IMR-90 (cell line): ENCODE data around the gene ZSCAN10. TPM values are rescaled to one million over a fixed set of nuclear protein-coding genes. Genes with fewer than 3 reads are reported as not detected.

Source experiments
- ATAC-seq: fragments of 200-7000 bp; cut with Tn5 transposase; 2 replicates; pipeline ENCODE4 v1.9.1; 2020; ENCODE audit warnings: low read depth, mild to moderate bottlenecking, moderate library complexity
- BruUV-seq: library from RNA; stranded (reverse); fragments of 400-500 nt; replicated peaks from 2 replicates; lab custom pipeline; 2021; lab: Mats Ljungman, UMichigan
- CTCF ChIA-PET: fragments of 300-600 bp; formaldehyde crosslinking; extraction: SDS; loops from one replicate; lab custom pipeline; 2021; ENCODE audit warnings: antibody characterized with exemption; lab: Yijun Ruan, JAX
- POLR2A ChIA-PET: fragments of 300-600 bp; sonication (Branson Sonifier 250); formaldehyde crosslinking; loops from one replicate; lab custom pipeline; 2022; ENCODE audit warnings: antibody characterized with exemption; ENCODE audit not compliant: unreplicated experiment; lab: Charles Lee
- DNase-seq: peaks from one replicate; pipeline ENCODE4 v3.0.0; 2013
- H2AFZ ChIP-seq: replicated peaks from 2 replicates; pipeline ENCODE3; 2013; ENCODE audit warnings: low read length, mild to moderate bottlenecking; ENCODE audit not compliant: poor library complexity
- H2AK5ac ChIP-seq: 2 replicates; pipeline ENCODE4 v1.6.1; 2013; ENCODE audit warnings: low read depth, low read length, inconsistent platforms
- H2AK9ac ChIP-seq: replicated peaks from 2 replicates; pipeline ENCODE3; 2013; ENCODE audit warnings: mild to moderate bottlenecking, low read depth, low read length, moderate library complexity; ENCODE audit not compliant: poor library complexity
- H2BK120ac ChIP-seq: 2 replicates; pipeline ENCODE4 v1.6.1; 2013; ENCODE audit warnings: low read depth, low read length, inconsistent platforms
- H2BK15ac ChIP-seq: 3 replicates; pipeline ENCODE4 v1.6.1; 2013; ENCODE audit warnings: low read depth, low read length, inconsistent platforms
- H2BK20ac ChIP-seq: 2 replicates; pipeline ENCODE4 v1.6.1; 2013; ENCODE audit warnings: low read depth, mild to moderate bottlenecking, inconsistent platforms, low read length, moderate library complexity
- H2BK5ac ChIP-seq: 2 replicates; pipeline ENCODE4 v1.6.1; 2013; ENCODE audit warnings: mild to moderate bottlenecking, low read depth, low read length, inconsistent platforms; ENCODE audit not compliant: poor library complexity, severe bottlenecking
- H3K14ac ChIP-seq: replicated peaks from 2 replicates; pipeline ENCODE4 v1.6.1; 2013; ENCODE audit warnings: low read depth, low read length, inconsistent platforms
- H3K18ac ChIP-seq: 2 replicates; pipeline ENCODE4 v1.6.1; 2013; ENCODE audit warnings: low read depth, low read length, control low read depth
- H3K23ac ChIP-seq: 2 replicates; pipeline ENCODE4 v1.6.1; 2013; ENCODE audit warnings: low read depth, low read length, inconsistent platforms
- H3K27ac ChIP-seq: 2 replicates; pipeline ENCODE4 v1.5.1; 2013; ENCODE audit warnings: mild to moderate bottlenecking, control low read depth, low read length; ENCODE audit not compliant: insufficient read depth
- H3K27me3 ChIP-seq: 2 replicates; pipeline ENCODE4 v1.6.1; 2013; ENCODE audit warnings: low read length; ENCODE audit not compliant: control insufficient read depth, insufficient read depth
- H3K36me3 ChIP-seq: 2 replicates; pipeline ENCODE4 v1.6.1; 2013; ENCODE audit warnings: low read length, mixed read lengths; ENCODE audit not compliant: control insufficient read depth, insufficient read depth
- H3K4ac ChIP-seq: 2 replicates; pipeline ENCODE4 v1.6.1; 2013; ENCODE audit warnings: low read depth, low read length, inconsistent platforms
- H3K4me1 ChIP-seq: 2 replicates; pipeline ENCODE4 v1.6.1; 2013; ENCODE audit warnings: low read length, mixed read lengths; ENCODE audit not compliant: control insufficient read depth, insufficient read depth
- H3K4me2 ChIP-seq: 2 replicates; pipeline ENCODE4 v1.6.1; 2013; ENCODE audit warnings: low read depth, mild to moderate bottlenecking, control low read depth, low read length, moderate library complexity
- H3K4me3 ChIP-seq: 2 replicates; pipeline ENCODE4 v1.5.1; 2013; ENCODE audit warnings: low read depth, mild to moderate bottlenecking, control low read depth, low read length, moderate library complexity; ENCODE audit not compliant: insufficient read depth
- H3K56ac ChIP-seq: 2 replicates; pipeline ENCODE4 v1.6.1; 2013; ENCODE audit warnings: low read length, inconsistent platforms; ENCODE audit not compliant: insufficient read depth; ENCODE audit errors: extremely low read depth
- H3K79me1 ChIP-seq, 2 experiments: 2 replicates each; pipeline ENCODE4 v1.6.1; 2013; ENCODE audit warnings: low read length in 2 of 2, inconsistent platforms in 1 of 2, low read depth in 1 of 2
- H3K9ac ChIP-seq: 2 replicates; pipeline ENCODE4 v1.6.1; 2013; ENCODE audit warnings: low read depth, low read length, control low read depth
- H3K9me1 ChIP-seq: 2 replicates; pipeline ENCODE4 v1.6.1; 2013; ENCODE audit warnings: low read length, inconsistent platforms; ENCODE audit not compliant: insufficient read depth
- H3K9me3 ChIP-seq: 2 replicates; pipeline ENCODE4 v1.6.1; 2013; ENCODE audit warnings: low read length; ENCODE audit not compliant: control insufficient read depth, insufficient read depth
- H4K20me1 ChIP-seq: 2 replicates; pipeline ENCODE4 v1.6.1; 2013; ENCODE audit warnings: low read length, inconsistent platforms; ENCODE audit not compliant: insufficient read depth
- H4K5ac ChIP-seq: 2 replicates; pipeline ENCODE4 v1.6.1; 2013; ENCODE audit warnings: mild to moderate bottlenecking, low read depth, low read length, control low read depth
- H4K8ac ChIP-seq, 2 experiments: 2 replicates each; pipeline ENCODE4 v1.6.1; 2013; ENCODE audit warnings: low read depth in 2 of 2, low read length in 2 of 2, control low read depth in 1 of 2, inconsistent platforms in 1 of 2
- H4K91ac ChIP-seq: 2 replicates; pipeline ENCODE4 v1.6.1; 2013; ENCODE audit warnings: low read depth, low read length, inconsistent platforms; ENCODE audit not compliant: insufficient read depth
- CEBPB ChIP-seq: IDR thresholded peaks from 2 replicates; pipeline ENCODE4 v1.6.1; 2012; ENCODE audit warnings: low read depth, low read length, improper control_type of control experiment
- CHD1 ChIP-seq: IDR thresholded peaks from 2 replicates; pipeline ENCODE4 v1.6.1; 2012; ENCODE audit warnings: low read depth, low read length, improper control_type of control experiment
- MAFK ChIP-seq: IDR thresholded peaks from 2 replicates; pipeline ENCODE4 v1.6.1; 2012; ENCODE audit warnings: low read depth, low read length, improper control_type of control experiment
- MAZ ChIP-seq: IDR thresholded peaks from 2 replicates; pipeline ENCODE4 v1.6.1; 2012; ENCODE audit warnings: low read depth, mild to moderate bottlenecking, low read length, improper control_type of control experiment, moderate library complexity, borderline replicate concordance
- RAD21 ChIP-seq: IDR thresholded peaks from 2 replicates; pipeline ENCODE4 v1.6.1; 2012; ENCODE audit warnings: low read length, improper control_type of control experiment
- RCOR1 ChIP-seq: IDR thresholded peaks from 2 replicates; pipeline ENCODE4 v1.6.1; 2012; ENCODE audit warnings: mild to moderate bottlenecking, low read length, improper control_type of control experiment; ENCODE audit not compliant: insufficient replicate concordance
- RFX5 ChIP-seq: IDR thresholded peaks from 2 replicates; pipeline ENCODE4 v1.8.0; 2012; ENCODE audit warnings: low read depth, mild to moderate bottlenecking, low read length, moderate library complexity
- WGBS, 2 experiments: methylation state at CpG; one replicate each; pipeline versions ENCODE4 v1.1.5 to v1.1.7; 2013; ENCODE audit warnings: missing lambda C conversion rate in 2 of 2; ENCODE audit not compliant: insufficient read length in 1 of 2; ENCODE audit errors: extremely low coverage in 2 of 2; 5-methylcytosine and 5-hydroxymethylcytosine counted together
- dilution Hi-C: fragments of 300-500 bp; cut with HindIII; formaldehyde crosslinking; loops from one replicate; pipeline ENCODE4 v1.14.3; 2018; ENCODE audit warnings: low sequenced_read_pairs; ENCODE audit not compliant: unreplicated experiment
- in situ Hi-C: fragments of 300-500 bp; cut with MboI; formaldehyde crosslinking; loops from 3 replicates; pipeline ENCODE4 v1.14.3; 2019; ENCODE audit warnings: low sequenced_read_pairs, inconsistent platforms, mixed read lengths
- intact Hi-C: fragments of 100-400 bp; cut with micrococcal nuclease; formaldehyde crosslinking; loops from 2 replicates; pipeline ENCODE4 v1.10.0; 2022
- polyA plus RNA-seq, 3 experiments: library from polyadenylated mRNA; depleted of rRNA; stranded (reverse); fragments of >200 nt; gene quantifications; 2 replicates each; pipeline ENCODE4 v1.2.3, GENCODE V29; 2012; ENCODE audit warnings: low replicate concordance in 1 of 3
- total RNA-seq: library from RNA; depleted of rRNA; stranded (reverse); fragments of >200 nt; gene quantifications from 2 replicates; pipeline ENCODE4 v1.2.3, GENCODE V29; 2012
- TF ChIP-seq, protein P1 (sequence below): fragments of 150-350 bp; IDR thresholded peaks from 2 replicates; pipeline ENCODE4 v1.6.1; 2016; ENCODE audit warnings: low read depth, mild to moderate bottlenecking, low read length, moderate library complexity, borderline replicate concordance
- TF ChIP-seq, protein P2 (sequence below): fragments of 150-350 bp; IDR thresholded peaks from 2 replicates; pipeline ENCODE4 v1.6.1; 2017; ENCODE audit warnings: mild to moderate bottlenecking, antibody characterized with exemption, low read length, low read depth

ZSCAN10 gene
- total and polyA plus RNA-seq, 2 of the 4 experiments (the other 2 are of a cell fraction) = not detected

DNA sequence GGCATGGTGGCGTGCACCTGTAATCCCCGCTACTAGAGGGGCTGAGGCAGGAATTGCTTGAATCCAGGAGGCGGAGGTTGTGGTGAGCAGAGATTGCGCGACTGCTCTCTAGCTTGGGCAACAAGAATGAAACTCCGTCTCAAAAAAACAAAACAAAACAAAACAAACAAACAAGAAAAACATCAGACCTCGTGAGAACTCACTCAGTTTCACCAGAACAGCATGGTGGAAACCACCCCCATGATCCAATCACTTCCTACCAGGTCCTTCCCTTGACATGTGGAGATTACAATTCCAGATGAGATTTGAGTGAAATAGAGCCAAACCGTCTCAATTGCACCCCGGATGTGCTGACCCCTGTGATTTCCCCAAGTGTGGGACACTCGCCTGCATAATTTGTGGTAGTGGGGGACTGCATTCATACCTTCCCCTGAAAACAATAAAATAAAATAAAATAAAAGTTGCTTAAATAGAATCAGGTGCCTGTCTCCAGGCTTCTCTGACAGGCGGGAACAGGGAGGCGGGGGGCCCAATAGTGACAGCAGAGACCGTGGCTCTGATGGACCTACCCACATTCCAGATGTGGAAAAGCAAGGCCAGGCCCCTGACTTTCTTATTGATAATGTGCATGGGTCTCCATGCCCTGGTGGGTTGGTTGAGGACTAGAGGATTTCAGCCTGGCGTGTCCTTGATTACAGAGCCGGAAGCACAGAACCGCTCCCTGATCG is 13.1 kb downstream of the ZSCAN10 start:
- no peak overlapping the region for H2BK120ac ChIP-seq
- H3K9ac ChIP-seq = no peak overlapping the region
- H3K56ac ChIP-seq = no peak overlapping the region
- ChIA-PET POLR2A (no interaction called here), CTCF (no interaction called here)
- H3K79me1 ChIP-seq = no peaks in the 10 kb centered on the region
- no peaks in the 10 kb centered on the region for H3K4me1 ChIP-seq
- no peak overlapping the region for H3K14ac ChIP-seq
- no peak overlapping the region for H3K4me2 ChIP-seq
- no peak overlapping the region for H3K4me3 ChIP-seq
- ATAC-seq (no peak), DNase-seq (no peak)
- H3K27me3 ChIP-seq = peaks cover 13% of the 10 kb centered on the region
- no peak overlapping the region for H2AK9ac ChIP-seq
- TF ChIP-seq MAFK (no peak), RAD21 (no peak), CHD1 (no peak), RCOR1 (no peak), MAZ (no peak), CEBPB (no peak), RFX5 (no peak)
- TF ChIP-seq, protein P1, sequence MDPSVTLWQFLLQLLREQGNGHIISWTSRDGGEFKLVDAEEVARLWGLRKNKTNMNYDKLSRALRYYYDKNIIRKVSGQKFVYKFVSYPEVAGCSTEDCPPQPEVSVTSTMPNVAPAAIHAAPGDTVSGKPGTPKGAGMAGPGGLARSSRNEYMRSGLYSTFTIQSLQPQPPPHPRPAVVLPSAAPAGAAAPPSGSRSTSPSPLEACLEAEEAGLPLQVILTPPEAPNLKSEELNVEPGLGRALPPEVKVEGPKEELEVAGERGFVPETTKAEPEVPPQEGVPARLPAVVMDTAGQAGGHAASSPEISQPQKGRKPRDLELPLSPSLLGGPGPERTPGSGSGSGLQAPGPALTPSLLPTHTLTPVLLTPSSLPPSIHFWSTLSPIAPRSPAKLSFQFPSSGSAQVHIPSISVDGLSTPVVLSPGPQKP = no peak
- TF ChIP-seq, protein P2, sequence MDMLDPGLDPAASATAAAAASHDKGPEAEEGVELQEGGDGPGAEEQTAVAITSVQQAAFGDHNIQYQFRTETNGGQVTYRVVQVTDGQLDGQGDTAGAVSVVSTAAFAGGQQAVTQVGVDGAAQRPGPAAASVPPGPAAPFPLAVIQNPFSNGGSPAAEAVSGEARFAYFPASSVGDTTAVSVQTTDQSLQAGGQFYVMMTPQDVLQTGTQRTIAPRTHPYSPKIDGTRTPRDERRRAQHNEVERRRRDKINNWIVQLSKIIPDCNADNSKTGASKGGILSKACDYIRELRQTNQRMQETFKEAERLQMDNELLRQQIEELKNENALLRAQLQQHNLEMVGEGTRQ = no peak
- no peak overlapping the region for H4K5ac ChIP-seq
- H4K8ac ChIP-seq = no peak overlapping the region
- no TSS peak for BruUV-seq
- H3K23ac ChIP-seq = no peak overlapping the region
- H3K36me3 ChIP-seq = no peaks in the 10 kb centered on the region
- H4K91ac ChIP-seq = no peak overlapping the region
- no peaks in the 10 kb centered on the region for H4K20me1 ChIP-seq
- intact Hi-C loops (no loop called here), in situ Hi-C loops (no loop called here), dilution Hi-C loops (no loop called here)
- H2AK5ac ChIP-seq = no peak overlapping the region
- H3K9me1 ChIP-seq = no peaks in the 10 kb centered on the region
- no peak overlapping the region for H2BK15ac ChIP-seq
- H2BK20ac ChIP-seq = no peak overlapping the region
- no peaks in the 10 kb centered on the region for H3K9me3 ChIP-seq
- H3K18ac ChIP-seq = no peak overlapping the region
- no peak overlapping the region for H2BK5ac ChIP-seq
- WGBS, 2 experiments = no CpG with 5 or more reads among the region's 17 CpGs
- no peak overlapping the region for H3K4ac ChIP-seq
- no peak overlapping the region for H2AFZ ChIP-seq
- H3K27ac ChIP-seq = no peak overlapping the region
